HK-2 (cell line): ENCODE results near the gene ARHGEF7.
"Not testable (repeated sequence)": the region's sequence is repeated elsewhere in the genome, so short reads cannot be mapped to it uniquely, and the experiment has no call there.

Experiments
- DNase-seq: peaks from one replicate; pipeline ENCODE4 v3.0.0-alpha.2; 2018; ENCODE audit not compliant: unreplicated experiment

The ARHGEF7 gene

GRCh38 chr13:111171112-111171511 is 56.0 kb downstream of the ARHGEF7 start:
- no peak for DNase-seq

GRCh38 chr13:111171629-111172028 is 56.5 kb downstream of the ARHGEF7 start:
- no peak for DNase-seq

GRCh38 chr13:111174377-111175114 is 59.4 kb downstream of the ARHGEF7 start:
- DNase-seq, result no peak

- no peak for DNase-seq
These were observed 60.3 kb downstream of the ARHGEF7 start for GRCh38 chr13:111175372-111175771.

- no peak for DNase-seq
These were observed 60.8 kb downstream of the ARHGEF7 start for GRCh38 chr13:111175935-111176334.

GRCh38 chr13:111176421-111176820 is 61.3 kb downstream of the ARHGEF7 start:
- no peak for DNase-seq

- DNase-seq, result no peak
These were observed 62.1 kb downstream of the ARHGEF7 start for GRCh38 chr13:111177081-111177711.

GRCh38 chr13:111177921-111178320 is 62.8 kb downstream of the ARHGEF7 start:
- DNase-seq, result no peak

GRCh38 chr13:111178402-111178801 is 63.3 kb downstream of the ARHGEF7 start:
- no peak for DNase-seq

- no peak for DNase-seq
These were observed 65.0 kb downstream of the ARHGEF7 start for GRCh38 chr13:111179908-111180760.

- DNase-seq, result no peak
These were observed 66.9 kb downstream of the ARHGEF7 start for GRCh38 chr13:111181977-111182376.

GRCh38 chr13:111183087-111183645 is 68.1 kb downstream of the ARHGEF7 start:
- no peak for DNase-seq

- DNase-seq, result no peak
These were observed 68.8 kb downstream of the ARHGEF7 start for GRCh38 chr13:111183959-111184358.

- DNase-seq, result no peak
These were observed 69.6 kb downstream of the ARHGEF7 start for GRCh38 chr13:111184458-111185401.

GRCh38 chr13:111186305-111186935 is 71.3 kb downstream of the ARHGEF7 start:
- DNase-seq, result no peak

- DNase-seq, result no peak
These were observed 72.9 kb downstream of the ARHGEF7 start for GRCh38 chr13:111187960-111188541.

- DNase-seq, result not testable (repeated sequence)
These were observed 74.0 kb downstream of the ARHGEF7 start for GRCh38 chr13:111189064-111189505.

GRCh38 chr13:111189516-111189915 is 74.4 kb downstream of the ARHGEF7 start:
- not testable (repeated sequence) for DNase-seq

- DNase-seq, result not testable (repeated sequence)
These were observed 78.1 kb downstream of the ARHGEF7 start for GRCh38 chr13:111193223-111193622.

GRCh38 chr13:111194651-111195050 is 79.5 kb downstream of the ARHGEF7 start:
- DNase-seq, result peak; percentile 35
